ENCODE results near the gene AADACL4.

DNA sequence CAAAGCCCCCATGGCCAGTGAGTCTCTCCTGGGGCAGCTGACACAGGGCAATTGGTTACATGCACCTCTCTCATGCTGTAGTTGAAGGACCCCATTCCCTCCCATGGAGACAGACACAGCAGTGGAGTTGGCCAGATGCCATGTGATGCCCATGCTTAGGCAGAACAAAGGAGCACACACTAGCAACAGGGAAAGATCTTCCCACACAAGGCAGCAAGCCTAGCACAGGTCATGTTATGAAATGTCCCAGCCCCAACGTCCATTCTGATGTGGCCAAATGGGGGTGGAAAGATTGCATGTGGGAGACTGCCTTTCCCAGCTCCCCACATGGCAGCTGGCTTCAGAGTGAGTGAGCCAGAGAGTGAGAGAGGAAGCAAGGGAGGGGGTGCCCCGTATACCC is 34.5 kb downstream of the AADACL4 start:
- TF ChIP-seq, protein P1, sequence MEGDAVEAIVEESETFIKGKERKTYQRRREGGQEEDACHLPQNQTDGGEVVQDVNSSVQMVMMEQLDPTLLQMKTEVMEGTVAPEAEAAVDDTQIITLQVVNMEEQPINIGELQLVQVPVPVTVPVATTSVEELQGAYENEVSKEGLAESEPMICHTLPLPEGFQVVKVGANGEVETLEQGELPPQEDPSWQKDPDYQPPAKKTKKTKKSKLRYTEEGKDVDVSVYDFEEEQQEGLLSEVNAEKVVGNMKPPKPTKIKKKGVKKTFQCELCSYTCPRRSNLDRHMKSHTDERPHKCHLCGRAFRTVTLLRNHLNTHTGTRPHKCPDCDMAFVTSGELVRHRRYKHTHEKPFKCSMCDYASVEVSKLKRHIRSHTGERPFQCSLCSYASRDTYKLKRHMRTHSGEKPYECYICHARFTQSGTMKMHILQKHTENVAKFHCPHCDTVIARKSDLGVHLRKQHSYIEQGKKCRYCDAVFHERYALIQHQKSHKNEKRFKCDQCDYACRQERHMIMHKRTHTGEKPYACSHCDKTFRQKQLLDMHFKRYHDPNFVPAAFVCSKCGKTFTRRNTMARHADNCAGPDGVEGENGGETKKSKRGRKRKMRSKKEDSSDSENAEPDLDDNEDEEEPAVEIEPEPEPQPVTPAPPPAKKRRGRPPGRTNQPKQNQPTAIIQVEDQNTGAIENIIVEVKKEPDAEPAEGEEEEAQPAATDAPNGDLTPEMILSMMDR (IDR thresholded peaks at IDR 0.05), result no peak
- TF ChIP-seq POLR2A (IDR thresholded peaks at IDR 0.05), result no peak
- TF ChIP-seq EP300 (IDR thresholded peaks at IDR 0.05; ENCODE audit: low read depth), result no peak
- no peak for TF ChIP-seq POLR2AphosphoS5 (IDR thresholded peaks at IDR 0.05)

Data from transverse colon (tissue), 4 donors.